Osteocyte (in vitro differentiated cells): Measurements from ENCODE around the gene PRAF2. TPM values are rescaled to one million over a fixed set of nuclear protein-coding genes. Genes with fewer than 3 reads are reported as not detected.

ENCODE experiments used
- DNase-seq: peaks from one replicate; pipeline ENCODE4 v3.0.0; 2021; ENCODE audit warnings: mixed read lengths; ENCODE audit not compliant: unreplicated experiment; ENCODE audit errors: extremely low spot score
- H3K27ac Mint-ChIP-seq: one replicate; pipeline ENCODE4 v1.8.0; 2021; ENCODE audit warnings: mild to moderate bottlenecking, mixed read lengths; ENCODE audit not compliant: unreplicated experiment
- H3K27me3 Mint-ChIP-seq: one replicate; pipeline ENCODE4 v1.8.0; 2021; ENCODE audit warnings: mixed read lengths; ENCODE audit not compliant: unreplicated experiment
- H3K36me3 Mint-ChIP-seq: one replicate; pipeline ENCODE4 v1.8.0; 2021; ENCODE audit warnings: mixed read lengths; ENCODE audit not compliant: unreplicated experiment
- H3K4me1 Mint-ChIP-seq: one replicate; pipeline ENCODE4 v1.8.0; 2021; ENCODE audit warnings: mixed read lengths; ENCODE audit not compliant: unreplicated experiment
- H3K4me3 Mint-ChIP-seq: one replicate; pipeline ENCODE4 v1.8.0; 2021; ENCODE audit warnings: mild to moderate bottlenecking, moderate library complexity, mixed read lengths; ENCODE audit not compliant: unreplicated experiment
- H3K9me3 Mint-ChIP-seq: one replicate; pipeline ENCODE4 v1.8.0; 2021; ENCODE audit warnings: mixed read lengths; ENCODE audit not compliant: unreplicated experiment
- total RNA-seq: library from RNA; stranded (reverse); gene quantifications from 2 replicates; pipeline ENCODE4 v1.2.1, GENCODE V29; 2021
- TF ChIP-seq, protein P1 (sequence below): fragments of 200-600 bp; sonication (generic); IDR thresholded peaks from 2 replicates; pipeline ENCODE4 v1.5.0; 2021; ENCODE audit warnings: antibody characterized with exemption, mild to moderate bottlenecking, moderate library complexity

PRAF2 gene
- total RNA-seq, 1 donor from 2014 or later = 55.3 TPM

DNA sequence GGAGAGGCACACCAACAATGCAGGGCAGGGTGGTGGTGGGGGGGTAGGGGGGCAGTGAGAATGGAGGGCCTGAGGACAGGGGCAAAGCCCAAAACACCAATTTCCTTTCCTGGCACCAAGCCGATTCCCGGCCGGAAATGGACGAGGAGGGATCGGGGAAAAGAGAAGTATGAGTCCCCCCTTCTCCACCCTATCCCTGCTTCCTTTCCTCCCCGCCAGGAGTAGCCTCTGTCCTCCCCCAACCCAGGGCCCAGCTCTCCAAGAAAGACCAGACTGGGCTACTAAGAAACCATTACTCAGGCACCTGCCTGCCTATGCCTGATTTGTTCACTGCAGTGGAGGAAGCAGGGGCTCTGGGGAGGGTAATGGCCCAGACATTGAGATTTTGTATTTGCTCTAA lies 14.6 kb downstream of the PRAF2 start:
- no peaks in the 10 kb centered on the region for H3K27me3 Mint-ChIP-seq
- H3K27ac Mint-ChIP-seq = no peak overlapping the region
- TF ChIP-seq, protein P1, sequence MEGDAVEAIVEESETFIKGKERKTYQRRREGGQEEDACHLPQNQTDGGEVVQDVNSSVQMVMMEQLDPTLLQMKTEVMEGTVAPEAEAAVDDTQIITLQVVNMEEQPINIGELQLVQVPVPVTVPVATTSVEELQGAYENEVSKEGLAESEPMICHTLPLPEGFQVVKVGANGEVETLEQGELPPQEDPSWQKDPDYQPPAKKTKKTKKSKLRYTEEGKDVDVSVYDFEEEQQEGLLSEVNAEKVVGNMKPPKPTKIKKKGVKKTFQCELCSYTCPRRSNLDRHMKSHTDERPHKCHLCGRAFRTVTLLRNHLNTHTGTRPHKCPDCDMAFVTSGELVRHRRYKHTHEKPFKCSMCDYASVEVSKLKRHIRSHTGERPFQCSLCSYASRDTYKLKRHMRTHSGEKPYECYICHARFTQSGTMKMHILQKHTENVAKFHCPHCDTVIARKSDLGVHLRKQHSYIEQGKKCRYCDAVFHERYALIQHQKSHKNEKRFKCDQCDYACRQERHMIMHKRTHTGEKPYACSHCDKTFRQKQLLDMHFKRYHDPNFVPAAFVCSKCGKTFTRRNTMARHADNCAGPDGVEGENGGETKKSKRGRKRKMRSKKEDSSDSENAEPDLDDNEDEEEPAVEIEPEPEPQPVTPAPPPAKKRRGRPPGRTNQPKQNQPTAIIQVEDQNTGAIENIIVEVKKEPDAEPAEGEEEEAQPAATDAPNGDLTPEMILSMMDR = no peak
- DNase-seq = no peak
- no peaks in the 10 kb centered on the region for H3K36me3 Mint-ChIP-seq
- H3K9me3 Mint-ChIP-seq = peaks cover 3% of the 10 kb centered on the region
- peaks cover 14% of the 10 kb centered on the region for H3K4me1 Mint-ChIP-seq
- no peak overlapping the region for H3K4me3 Mint-ChIP-seq

DNA sequence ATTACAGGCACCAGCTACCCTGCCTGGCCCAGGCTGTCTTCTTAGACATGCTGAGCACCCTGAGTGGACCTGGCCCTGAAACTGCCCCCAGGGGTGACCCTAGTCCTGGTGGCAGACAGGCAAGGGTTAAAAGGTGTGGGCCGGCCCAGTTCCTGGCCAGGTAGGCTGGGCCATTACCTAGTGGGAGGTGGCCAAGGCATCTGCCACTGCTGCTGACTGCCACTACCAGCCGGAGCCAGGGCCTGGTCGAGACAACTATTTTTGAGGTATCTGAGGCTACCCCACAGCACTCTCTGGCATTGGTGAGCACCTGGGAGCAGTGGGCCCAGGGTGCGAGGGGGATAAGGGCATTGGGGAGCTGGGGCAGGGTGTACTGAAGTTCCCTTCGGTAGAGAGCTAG lies 15.0 kb downstream of the PRAF2 start, which contains the start of gene CCDC120:
CCDC120 (plus strand) TSS at position 206 of the 400 bp plus-strand sequence. CDS start 3,043 bp downstream, outside the sequence.
- Mint-ChIP-seq H3K9me3 (peaks cover 3% of the 10 kb centered on the region), H3K27ac (no peak within 1 kb of the TSS)
- TF ChIP-seq, protein P1 = no peak

DNA sequence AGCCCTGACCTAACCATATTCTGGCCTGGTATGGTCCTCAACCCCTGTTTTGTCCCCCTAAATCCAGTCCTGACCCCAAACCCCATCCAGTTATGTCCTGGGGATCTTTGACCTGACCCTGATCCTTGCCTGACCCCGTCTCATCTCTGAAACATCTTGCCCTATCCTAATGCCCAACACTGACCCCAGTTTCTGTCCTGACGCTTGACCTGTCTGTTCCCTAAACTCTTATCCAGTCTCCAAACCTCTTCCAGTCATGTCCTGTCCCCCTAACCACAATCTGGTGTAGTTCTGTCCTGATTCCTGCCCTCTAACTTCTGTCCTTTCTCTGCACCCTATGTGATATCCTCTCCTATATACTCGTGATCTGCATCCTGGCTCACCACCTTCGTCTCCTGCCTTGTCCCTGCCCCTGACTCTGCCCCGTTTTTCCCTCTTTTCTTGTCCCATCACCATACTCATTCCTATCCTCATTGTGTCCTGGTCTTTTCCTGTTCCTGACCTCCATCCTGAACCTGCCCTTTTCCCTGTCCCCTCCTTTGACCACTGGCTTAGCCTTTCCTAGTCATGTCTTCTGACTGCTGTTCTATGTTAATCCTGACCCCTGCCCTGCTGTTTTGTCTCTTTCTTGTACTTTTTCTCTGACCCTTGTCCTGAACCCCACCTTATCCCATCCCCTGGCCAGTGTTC lies 19.6 kb downstream of the PRAF2 start:
- Mint-ChIP-seq H3K27me3 (no peaks in the 10 kb centered on the region), H3K36me3 (no peaks in the 10 kb centered on the region), H3K4me3 (peak overlapping the region; percentile 75), H3K9me3 (peaks cover 5% of the 10 kb centered on the region), H3K27ac (peak overlapping the region; percentile 64), H3K4me1 (peaks cover 20% of the 10 kb centered on the region)
- TF ChIP-seq, protein P1 = no peak
- no peak for DNase-seq

More for the DNA sequence above, 15.0 kb downstream of the PRAF2 start, which contains the start of gene CCDC120:
- H3K27me3 Mint-ChIP-seq = no peaks in the 10 kb centered on the region
- no peaks in the 10 kb centered on the region for H3K36me3 Mint-ChIP-seq
- no peak within 1 kb of the TSS for H3K4me3 Mint-ChIP-seq
- peaks cover 16% of the 10 kb centered on the region for H3K4me1 Mint-ChIP-seq
- DNase-seq = no peak

DNA sequence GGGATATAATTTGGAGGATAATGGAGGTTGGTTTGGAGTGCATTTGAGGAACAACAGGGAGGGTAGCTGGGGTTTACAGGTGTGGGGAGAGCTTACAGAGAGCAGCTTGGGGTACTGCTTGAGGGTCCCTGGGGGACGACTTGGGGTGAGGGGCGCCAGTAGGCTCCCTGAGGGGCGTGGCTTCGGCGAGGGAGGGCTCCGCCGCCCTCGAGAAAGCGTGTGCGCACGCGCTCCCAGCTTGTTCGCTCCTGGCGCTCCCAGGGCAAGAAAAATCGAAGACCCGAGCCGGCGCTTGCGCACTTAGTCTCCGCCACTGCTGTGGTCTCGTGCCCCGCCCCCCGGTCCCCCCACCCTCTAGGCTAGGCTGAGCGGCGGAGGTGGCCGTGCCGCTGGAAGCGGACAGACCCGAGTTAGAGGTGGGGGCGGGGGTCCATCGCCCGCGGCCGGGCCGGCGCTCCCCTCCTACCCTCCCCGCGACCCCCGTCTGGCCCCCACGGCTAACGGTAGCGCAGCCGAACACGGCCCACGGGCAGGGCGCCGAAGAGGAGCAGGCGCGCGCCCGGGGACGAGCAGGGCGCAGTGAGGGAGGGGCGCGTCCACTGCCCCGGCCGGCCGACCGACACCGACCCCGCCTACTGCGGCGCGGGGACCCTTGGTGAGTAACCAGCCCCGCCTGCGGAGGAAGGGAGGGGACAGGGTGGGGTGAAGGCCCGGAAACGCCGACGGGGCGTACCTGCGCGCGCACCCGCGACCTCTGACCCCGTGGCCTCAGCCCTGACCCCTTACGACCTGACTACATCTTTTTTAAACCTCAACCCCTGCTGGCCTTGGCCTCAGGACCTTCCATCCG lies 20.4 kb downstream of the PRAF2 start:
- H3K27ac Mint-ChIP-seq = peak overlapping the region; percentile 64
- H3K4me1 Mint-ChIP-seq = peaks cover 20% of the 10 kb centered on the region
- TF ChIP-seq, protein P1 = no peak
- H3K27me3 Mint-ChIP-seq = no peaks in the 10 kb centered on the region
- H3K36me3 Mint-ChIP-seq = no peaks in the 10 kb centered on the region
- H3K9me3 Mint-ChIP-seq = peaks cover 5% of the 10 kb centered on the region
- peak overlapping the region; percentile 75 for H3K4me3 Mint-ChIP-seq
- no peak for DNase-seq

DNA sequence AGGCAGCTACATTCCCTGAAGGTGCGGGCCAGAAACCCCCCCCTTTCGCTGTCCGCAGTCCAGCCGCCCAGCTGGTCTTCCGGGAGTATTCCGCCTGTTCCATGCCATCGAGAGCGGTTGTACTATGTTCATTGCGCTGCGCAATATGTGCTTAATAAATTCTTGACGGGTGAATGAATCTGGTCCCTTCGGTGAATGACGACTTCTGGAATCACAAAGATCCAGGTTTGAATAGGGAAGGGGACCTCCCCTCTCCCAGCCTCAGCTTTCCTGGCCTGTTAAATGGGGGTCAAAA lies 29.9 kb downstream of the PRAF2 start:
- no peak for DNase-seq
- peaks cover 11% of the 10 kb centered on the region for H3K36me3 Mint-ChIP-seq
- peak overlapping the region; percentile 44 for H3K4me3 Mint-ChIP-seq
- TF ChIP-seq, protein P1 = no peak
- no peaks in the 10 kb centered on the region for H3K9me3 Mint-ChIP-seq
- no peaks in the 10 kb centered on the region for H3K27me3 Mint-ChIP-seq
- peak overlapping the region; percentile 72 for H3K27ac Mint-ChIP-seq
- H3K4me1 Mint-ChIP-seq = peaks cover 27% of the 10 kb centered on the region
